Nephron progenitor cell (in vitro differentiated cells): ENCODE results near the gene HPSE2.

Experiments used
- DNase-seq: peaks from one replicate; pipeline ENCODE4 v3.0.0; 2021
- H3K27ac Mint-ChIP-seq: 2 replicates; pipeline ENCODE4 v1.8.0; 2021; ENCODE audit warnings: mild to moderate bottlenecking, moderate library complexity, mixed read lengths
- H3K27me3 Mint-ChIP-seq: 2 replicates; pipeline ENCODE4 v1.8.0; 2021; ENCODE audit warnings: mild to moderate bottlenecking, low read depth, mixed read lengths; ENCODE audit not compliant: poor library complexity
- H3K36me3 Mint-ChIP-seq: 2 replicates; pipeline ENCODE4 v1.8.0; 2021; ENCODE audit warnings: low read depth, mixed read lengths
- H3K4me1 Mint-ChIP-seq: 2 replicates; pipeline ENCODE4 v1.8.0; 2021; ENCODE audit warnings: mixed read lengths
- H3K4me3 Mint-ChIP-seq: 2 replicates; pipeline ENCODE4 v1.8.0; 2021; ENCODE audit warnings: mild to moderate bottlenecking, moderate library complexity, mixed read lengths
- H3K9me3 Mint-ChIP-seq: 2 replicates; pipeline ENCODE4 v1.8.0; 2021; ENCODE audit warnings: mild to moderate bottlenecking, moderate library complexity, mixed read lengths
- CTCF ChIP-seq: fragments of 200-600 bp; sonication (generic); IDR thresholded peaks from 2 replicates; pipeline ENCODE4 v1.5.0; 2021; ENCODE audit warnings: antibody characterized with exemption

HPSE2 gene

GRCh38 chr10:98649170-98649569 is 586.5 kb downstream of the HPSE2 start:
- no peaks in the 10 kb centered on the region for H3K9me3 Mint-ChIP-seq
- no peak for DNase-seq
- H3K4me3 Mint-ChIP-seq = no peak overlapping the region
- no peaks in the 10 kb centered on the region for H3K27me3 Mint-ChIP-seq
- no peak for TF ChIP-seq CTCF
- H3K27ac Mint-ChIP-seq = no peak overlapping the region
- no peaks in the 10 kb centered on the region for H3K36me3 Mint-ChIP-seq
- peaks cover 29% of the 10 kb centered on the region for H3K4me1 Mint-ChIP-seq

- H3K27ac Mint-ChIP-seq = peak overlapping the region; percentile 77
- H3K9me3 Mint-ChIP-seq = no peaks in the 10 kb centered on the region
- no peak for TF ChIP-seq CTCF
- peaks cover 32% of the 10 kb centered on the region for H3K4me1 Mint-ChIP-seq
- no peaks in the 10 kb centered on the region for H3K36me3 Mint-ChIP-seq
- H3K27me3 Mint-ChIP-seq = no peaks in the 10 kb centered on the region
- DNase-seq = peak; percentile 6
- H3K4me3 Mint-ChIP-seq = peak overlapping the region; percentile 28
Observed at GRCh38 chr10:98646998-98647917, 588.4 kb downstream of the HPSE2 start.

DNA sequence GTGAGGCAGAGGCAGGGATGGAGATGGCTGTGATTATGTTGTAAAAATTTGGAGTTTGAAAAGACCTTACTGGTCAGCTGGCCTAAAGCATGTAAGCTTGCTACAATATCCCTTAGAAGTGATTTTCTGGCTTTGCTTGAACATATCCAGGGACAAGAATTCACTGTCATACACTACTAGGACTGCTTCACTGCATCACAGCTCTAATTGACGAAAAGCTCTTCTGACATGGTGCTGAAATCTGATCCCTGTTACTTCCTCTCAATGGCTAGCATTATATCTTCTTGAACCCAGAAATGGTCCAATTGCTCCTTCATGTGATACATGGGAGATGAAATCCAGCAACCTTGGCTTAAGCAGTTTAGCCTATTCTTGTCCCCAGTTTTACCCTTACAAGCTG is 591.2 kb downstream of the HPSE2 start:
- Mint-ChIP-seq H3K27ac (no peak overlapping the region), H3K9me3 (no peaks in the 10 kb centered on the region), H3K36me3 (no peaks in the 10 kb centered on the region), H3K27me3 (no peaks in the 10 kb centered on the region), H3K4me3 (no peak overlapping the region), H3K4me1 (peaks cover 32% of the 10 kb centered on the region)
- no peak for DNase-seq
- no peak for TF ChIP-seq CTCF

GRCh38 chr10:98642281-98642680 is 593.4 kb downstream of the HPSE2 start:
- Mint-ChIP-seq H3K4me3 (no peak overlapping the region), H3K36me3 (no peaks in the 10 kb centered on the region), H3K4me1 (peaks cover 28% of the 10 kb centered on the region), H3K27ac (no peak overlapping the region), H3K9me3 (no peaks in the 10 kb centered on the region), H3K27me3 (no peaks in the 10 kb centered on the region)
- TF ChIP-seq CTCF = no peak
- DNase-seq = no peak

DNA sequence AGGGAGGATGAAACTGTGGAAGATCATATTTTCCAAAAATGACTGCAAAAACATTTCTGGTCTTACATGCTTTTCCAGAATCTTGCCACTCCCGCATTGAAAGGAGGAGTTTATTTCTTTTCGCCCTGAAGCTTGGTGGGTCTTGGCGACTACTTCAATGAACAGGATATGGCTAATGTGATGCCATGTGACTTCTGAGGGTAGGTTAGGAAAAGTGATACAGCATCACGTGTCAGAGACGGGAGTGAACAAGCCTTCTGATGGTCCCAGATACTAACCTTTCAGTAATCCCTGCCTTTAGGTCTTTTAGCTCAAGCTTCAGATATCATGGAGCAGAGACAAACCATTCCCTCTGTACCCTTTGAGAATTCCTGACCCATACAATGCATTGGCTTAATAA is 596.7 kb downstream of the HPSE2 start:
- H3K4me3 Mint-ChIP-seq = no peak overlapping the region
- TF ChIP-seq CTCF = no peak
- no peaks in the 10 kb centered on the region for H3K36me3 Mint-ChIP-seq
- no peak overlapping the region for H3K27ac Mint-ChIP-seq
- no peaks in the 10 kb centered on the region for H3K9me3 Mint-ChIP-seq
- DNase-seq = no peak
- H3K4me1 Mint-ChIP-seq = peaks cover 7% of the 10 kb centered on the region
- no peaks in the 10 kb centered on the region for H3K27me3 Mint-ChIP-seq

DNA sequence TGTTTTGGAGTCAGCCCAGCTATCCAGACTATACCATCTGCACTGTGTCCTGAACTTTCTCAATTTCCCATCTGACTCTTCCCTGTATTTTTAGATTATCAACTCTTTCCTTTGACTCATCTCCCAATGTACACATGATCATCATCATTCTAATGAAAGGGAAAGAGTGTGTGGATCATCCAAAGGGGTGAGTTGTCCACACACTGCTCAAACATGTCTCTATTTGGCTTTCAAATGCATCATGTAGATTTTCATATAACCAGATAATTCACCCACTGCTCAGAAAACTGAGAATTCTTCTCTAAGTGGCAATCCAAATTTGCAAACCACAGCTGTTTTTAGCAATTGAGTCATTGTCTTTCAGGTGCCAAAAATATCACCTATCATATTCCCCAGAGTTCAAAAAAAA is 598.7 kb downstream of the HPSE2 start:
- DNase-seq = no peak
- H3K9me3 Mint-ChIP-seq = no peaks in the 10 kb centered on the region
- no peaks in the 10 kb centered on the region for H3K27me3 Mint-ChIP-seq
- no peak for TF ChIP-seq CTCF
- peaks cover 19% of the 10 kb centered on the region for H3K4me1 Mint-ChIP-seq
- H3K36me3 Mint-ChIP-seq = no peaks in the 10 kb centered on the region
- no peak overlapping the region for H3K4me3 Mint-ChIP-seq
- no peak overlapping the region for H3K27ac Mint-ChIP-seq
